BLaER1 (cell line): Measurements from ENCODE around the gene ZNF831.

Experiments used
- H3K27ac ChIP-seq: shearing (Covaris generic); formaldehyde crosslinking; 2 replicates; pipeline ENCODE4 v1.8.1; 2022
- H3K27me3 ChIP-seq: shearing (Covaris generic); formaldehyde crosslinking; 2 replicates; pipeline ENCODE4 v1.8.1; 2022
- H3K36me3 ChIP-seq: shearing (Covaris generic); formaldehyde crosslinking; 2 replicates; pipeline ENCODE4 v1.8.1; 2022
- H3K4me1 ChIP-seq: shearing (Covaris generic); formaldehyde crosslinking; 2 replicates; pipeline ENCODE4 v1.8.1; 2022
- H3K4me2 ChIP-seq: shearing (Covaris generic); formaldehyde crosslinking; 2 replicates; pipeline ENCODE4 v1.8.1; 2022
- H3K4me3 ChIP-seq: shearing (Covaris generic); formaldehyde crosslinking; 2 replicates; pipeline ENCODE4 v1.8.1; 2022
- H3K9ac ChIP-seq: shearing (Covaris generic); formaldehyde crosslinking; 2 replicates; pipeline ENCODE4 v1.8.1; 2022
- H3K9me3 ChIP-seq: shearing (Covaris generic); formaldehyde crosslinking; 2 replicates; pipeline ENCODE4 v1.8.1; 2022
- H4K20me1 ChIP-seq: shearing (Covaris generic); formaldehyde crosslinking; 2 replicates; pipeline ENCODE4 v1.8.1; 2022
- Cebpa-rat ChIP-seq: shearing (Covaris generic); IDR thresholded peaks from 2 replicates; pipeline ENCODE4 v1.8.1; 2022

Gene ZNF831

DNA sequence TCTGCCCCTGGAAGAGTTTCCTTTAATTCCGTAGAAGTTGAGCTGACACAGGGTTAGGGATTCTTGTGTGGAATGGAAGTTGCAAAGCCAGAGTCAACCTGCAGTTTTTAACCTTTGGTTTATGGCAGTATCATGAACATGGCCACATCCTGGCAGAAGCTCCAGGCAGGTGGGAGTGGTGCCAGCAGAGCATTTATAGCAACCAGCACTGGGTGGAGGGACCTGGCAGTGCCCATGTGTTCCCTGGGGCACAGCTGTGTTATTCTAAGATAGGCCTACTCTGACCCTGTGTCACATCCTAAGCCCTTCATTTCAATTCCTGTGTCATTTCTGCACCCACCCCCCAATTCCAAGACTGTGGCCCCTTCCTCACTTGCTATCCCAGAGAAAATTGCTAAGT lies 26.1 kb upstream of the ZNF831 start:
- no peak overlapping the region for H3K9ac ChIP-seq
- no peak for TF ChIP-seq Cebpa-rat
- no peak overlapping the region for H3K27ac ChIP-seq
- peaks cover 21% of the 10 kb centered on the region; the same call in 1 of the 2 replicates for H4K20me1 ChIP-seq
- H3K27me3 ChIP-seq, result no peaks in the 10 kb centered on the region
- H3K9me3 ChIP-seq, result no peaks in the 10 kb centered on the region
- H3K4me3 ChIP-seq, result no peak overlapping the region
- H3K36me3 ChIP-seq, result no peaks in the 10 kb centered on the region; the same call in 1 of the 2 replicates
- peaks cover 32% of the 10 kb centered on the region for H3K4me1 ChIP-seq
- H3K4me2 ChIP-seq, result no peak overlapping the region

DNA sequence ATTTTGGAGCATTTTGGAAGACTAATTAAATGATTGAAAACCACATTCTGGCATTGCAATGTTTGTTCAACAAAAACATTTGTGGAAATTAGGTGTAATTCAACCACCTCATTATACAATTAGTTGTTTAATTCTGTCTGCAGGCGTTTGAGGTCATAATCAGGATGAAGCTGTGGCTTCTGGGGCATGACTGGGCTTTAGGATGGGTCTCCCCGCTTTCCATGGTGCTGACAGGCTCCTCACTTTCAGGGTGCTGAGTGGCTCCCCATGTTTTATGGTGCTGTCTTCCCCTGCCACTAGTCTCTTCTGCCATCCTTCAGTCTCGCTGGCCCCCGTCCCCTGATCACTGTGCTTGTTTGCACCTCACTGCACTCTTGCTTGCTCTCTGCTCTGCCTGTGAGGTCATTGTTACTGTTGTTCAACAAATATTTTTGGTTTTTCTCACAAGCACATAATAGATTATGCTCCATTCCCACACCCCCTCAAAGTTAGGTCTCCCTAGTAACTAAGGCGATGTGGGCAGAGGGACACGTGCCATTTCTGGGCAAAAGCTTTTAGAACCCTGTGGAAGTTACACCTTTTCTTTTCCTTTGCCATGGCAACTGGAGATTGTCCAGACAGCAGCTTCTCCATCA lies 25.4 kb upstream of the ZNF831 start:
- Histone ChIP-seq H4K20me1 (peaks cover 21% of the 10 kb centered on the region; the same call in 1 of the 2 replicates), H3K27me3 (no peaks in the 10 kb centered on the region), H3K4me2 (no peak overlapping the region), H3K27ac (no peak overlapping the region), H3K4me3 (no peak overlapping the region), H3K36me3 (no peaks in the 10 kb centered on the region; the same call in 1 of the 2 replicates), H3K9me3 (no peaks in the 10 kb centered on the region), H3K9ac (no peak overlapping the region), H3K4me1 (peaks cover 32% of the 10 kb centered on the region)
- no peak for TF ChIP-seq Cebpa-rat

DNA sequence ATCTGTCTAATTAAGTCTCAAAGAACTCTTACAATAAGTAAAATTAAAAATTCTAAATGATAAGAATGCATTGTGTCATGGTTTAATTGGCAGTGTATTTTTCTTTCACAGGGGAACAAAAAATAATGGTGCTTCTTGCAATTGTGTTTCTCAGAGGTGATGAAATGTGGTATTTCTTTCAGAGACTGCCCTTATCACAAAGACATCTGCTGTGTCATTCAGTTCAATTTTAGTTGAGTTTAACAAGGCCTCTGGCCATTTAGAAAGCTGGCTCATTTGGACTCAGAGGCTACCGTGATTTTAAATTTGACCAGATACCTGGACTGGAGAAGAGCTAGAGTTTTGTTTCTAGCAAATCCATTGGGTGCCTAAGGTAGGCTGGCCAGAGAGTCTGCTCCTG lies 23.6 kb upstream of the ZNF831 start:
- no peaks in the 10 kb centered on the region for H3K27me3 ChIP-seq
- no peak overlapping the region for H3K27ac ChIP-seq
- H3K4me3 ChIP-seq, result no peak overlapping the region
- peak overlapping the region; percentile 52 for H3K4me2 ChIP-seq
- H3K9ac ChIP-seq, result no peak overlapping the region
- H4K20me1 ChIP-seq, result peaks cover 13% of the 10 kb centered on the region; the same call in 1 of the 2 replicates
- H3K4me1 ChIP-seq, result peaks cover 40% of the 10 kb centered on the region
- H3K9me3 ChIP-seq, result no peaks in the 10 kb centered on the region
- TF ChIP-seq Cebpa-rat, result no peak
- no peaks in the 10 kb centered on the region for H3K36me3 ChIP-seq

- Histone ChIP-seq H3K4me2 (no peak overlapping the region), H3K9ac (no peak overlapping the region), H3K27me3 (no peaks in the 10 kb centered on the region), H3K36me3 (no peaks in the 10 kb centered on the region), H3K27ac (no peak overlapping the region), H4K20me1 (peaks cover 8% of the 10 kb centered on the region; the same call in 1 of the 2 replicates), H3K4me3 (no peak overlapping the region), H3K4me1 (peaks cover 55% of the 10 kb centered on the region), H3K9me3 (no peaks in the 10 kb centered on the region)
- no peak for TF ChIP-seq Cebpa-rat
These were observed 21.6 kb upstream of the ZNF831 start for GRCh38 chr20:59141818-59142581.

DNA sequence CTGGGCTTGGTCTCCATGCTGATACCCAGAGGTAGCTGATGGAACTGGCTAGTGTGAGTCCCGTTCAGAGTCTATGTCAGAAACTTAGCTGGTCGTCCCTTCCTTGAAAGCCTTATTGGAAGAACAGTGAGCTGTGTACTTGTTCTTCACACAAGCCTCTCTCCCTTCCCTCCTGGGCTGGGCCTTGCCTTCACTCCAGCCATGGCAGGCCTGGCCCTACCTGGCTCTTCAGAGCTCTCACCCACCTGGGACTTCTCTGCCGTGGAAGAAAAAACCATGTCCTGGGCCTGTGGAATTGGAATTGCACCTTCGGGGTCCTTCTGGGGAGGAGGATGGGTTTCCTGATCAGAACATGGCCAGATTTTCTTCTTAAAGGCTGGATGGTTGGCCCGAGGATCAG lies 20.3 kb upstream of the ZNF831 start:
- no peak for TF ChIP-seq Cebpa-rat
- H3K9ac ChIP-seq, result no peak overlapping the region
- H3K4me1 ChIP-seq, result peaks cover 51% of the 10 kb centered on the region
- no peak overlapping the region for H3K4me3 ChIP-seq
- peaks cover 5% of the 10 kb centered on the region; the same call in 1 of the 2 replicates for H4K20me1 ChIP-seq
- no peaks in the 10 kb centered on the region for H3K27me3 ChIP-seq
- H3K4me2 ChIP-seq, result no peak overlapping the region
- H3K27ac ChIP-seq, result no peak overlapping the region
- H3K9me3 ChIP-seq, result peaks cover 3% of the 10 kb centered on the region; the same call in 1 of the 2 replicates
- H3K36me3 ChIP-seq, result no peaks in the 10 kb centered on the region

DNA sequence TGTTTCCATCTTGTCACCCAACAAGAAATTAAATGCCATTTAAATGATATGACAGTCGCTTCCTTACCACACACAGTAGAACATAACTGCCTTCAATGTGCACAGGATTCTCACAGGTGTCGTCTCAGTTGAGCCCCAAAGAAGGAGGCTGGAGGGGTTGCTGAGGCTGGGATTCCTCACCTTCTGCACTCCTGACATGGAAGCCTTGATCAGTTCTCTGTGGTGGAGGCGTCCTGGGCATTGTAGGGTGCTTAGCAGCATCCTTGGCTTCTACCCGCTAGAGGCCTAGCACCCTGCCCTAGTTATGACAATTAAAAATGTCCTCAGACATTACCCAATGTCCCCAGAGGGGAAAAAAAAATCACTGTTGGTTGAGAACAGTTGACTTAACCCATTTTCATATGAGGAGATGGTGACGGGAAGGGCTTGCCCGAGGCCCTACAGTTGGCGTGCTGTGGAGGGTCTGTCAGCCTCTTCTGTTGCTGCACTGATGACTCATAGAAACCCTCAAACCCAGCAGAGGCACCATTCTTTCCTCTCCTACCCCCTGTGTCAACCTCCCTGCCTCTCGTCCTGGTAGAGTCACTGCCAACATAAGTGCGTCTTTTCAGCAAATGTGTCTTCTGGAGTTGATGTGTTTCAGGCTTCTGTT lies 19.3 kb upstream of the ZNF831 start:
- no peak overlapping the region for H3K27ac ChIP-seq
- H3K36me3 ChIP-seq, result no peaks in the 10 kb centered on the region
- H3K9ac ChIP-seq, result no peak overlapping the region
- no peaks in the 10 kb centered on the region for H3K27me3 ChIP-seq
- TF ChIP-seq Cebpa-rat, result no peak
- H3K4me2 ChIP-seq, result peak overlapping the region; percentile 41
- peaks cover 3% of the 10 kb centered on the region; the same call in 1 of the 2 replicates for H3K9me3 ChIP-seq
- peaks cover 52% of the 10 kb centered on the region for H3K4me1 ChIP-seq
- H3K4me3 ChIP-seq, result no peak overlapping the region
- no peaks in the 10 kb centered on the region for H4K20me1 ChIP-seq

- TF ChIP-seq Cebpa-rat, result no peak
- H3K4me2 ChIP-seq, result no peak overlapping the region
- no peak overlapping the region for H3K4me3 ChIP-seq
- no peaks in the 10 kb centered on the region for H3K36me3 ChIP-seq
- no peak overlapping the region for H3K9ac ChIP-seq
- H4K20me1 ChIP-seq, result no peaks in the 10 kb centered on the region
- no peaks in the 10 kb centered on the region for H3K27me3 ChIP-seq
- H3K4me1 ChIP-seq, result peaks cover 52% of the 10 kb centered on the region
- H3K27ac ChIP-seq, result no peak overlapping the region
- H3K9me3 ChIP-seq, result peaks cover 3% of the 10 kb centered on the region; the same call in 1 of the 2 replicates
These were observed 18.8 kb upstream of the ZNF831 start for GRCh38 chr20:59144831-59145196.

DNA sequence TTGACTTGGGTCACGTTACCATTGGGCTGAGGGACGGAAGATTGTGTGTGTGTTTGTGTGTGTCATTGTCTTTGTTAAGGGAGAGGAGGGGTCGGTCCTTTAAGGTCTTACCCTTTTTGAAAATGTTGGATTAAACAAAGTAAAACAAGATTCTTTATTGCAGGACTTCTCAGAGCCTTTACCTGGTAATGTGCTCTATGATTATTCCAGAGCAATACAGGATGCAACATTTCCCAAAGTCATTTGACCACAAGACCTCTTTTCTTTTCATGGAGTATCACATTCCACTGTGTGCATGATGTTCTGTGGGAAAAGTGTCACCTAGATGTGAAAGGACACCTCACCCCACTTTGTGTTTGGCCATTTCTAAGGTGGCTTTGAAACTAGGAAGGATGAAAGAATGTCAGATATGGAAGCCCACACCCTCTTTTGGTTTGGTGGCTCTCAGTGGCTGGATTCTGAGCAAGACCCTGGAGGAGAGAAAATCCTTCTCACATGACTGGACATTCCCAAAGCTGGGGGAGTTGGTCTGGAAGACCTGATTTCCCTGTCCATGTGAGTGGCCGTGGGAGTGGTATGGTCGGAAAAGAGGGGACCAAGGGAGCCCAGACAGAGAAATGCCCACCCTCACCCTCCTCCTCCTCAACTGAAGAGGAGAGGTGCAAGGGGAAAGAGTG lies 18.2 kb upstream of the ZNF831 start:
- H3K36me3 ChIP-seq, result no peaks in the 10 kb centered on the region
- no peak overlapping the region for H3K4me3 ChIP-seq
- no peak for TF ChIP-seq Cebpa-rat
- no peak overlapping the region for H3K27ac ChIP-seq
- H3K4me2 ChIP-seq, result peak overlapping the region; percentile 35
- H3K9ac ChIP-seq, result no peak overlapping the region
- peaks cover 3% of the 10 kb centered on the region; the same call in 1 of the 2 replicates for H3K9me3 ChIP-seq
- no peaks in the 10 kb centered on the region for H3K27me3 ChIP-seq
- peaks cover 52% of the 10 kb centered on the region for H3K4me1 ChIP-seq
- no peaks in the 10 kb centered on the region for H4K20me1 ChIP-seq

DNA sequence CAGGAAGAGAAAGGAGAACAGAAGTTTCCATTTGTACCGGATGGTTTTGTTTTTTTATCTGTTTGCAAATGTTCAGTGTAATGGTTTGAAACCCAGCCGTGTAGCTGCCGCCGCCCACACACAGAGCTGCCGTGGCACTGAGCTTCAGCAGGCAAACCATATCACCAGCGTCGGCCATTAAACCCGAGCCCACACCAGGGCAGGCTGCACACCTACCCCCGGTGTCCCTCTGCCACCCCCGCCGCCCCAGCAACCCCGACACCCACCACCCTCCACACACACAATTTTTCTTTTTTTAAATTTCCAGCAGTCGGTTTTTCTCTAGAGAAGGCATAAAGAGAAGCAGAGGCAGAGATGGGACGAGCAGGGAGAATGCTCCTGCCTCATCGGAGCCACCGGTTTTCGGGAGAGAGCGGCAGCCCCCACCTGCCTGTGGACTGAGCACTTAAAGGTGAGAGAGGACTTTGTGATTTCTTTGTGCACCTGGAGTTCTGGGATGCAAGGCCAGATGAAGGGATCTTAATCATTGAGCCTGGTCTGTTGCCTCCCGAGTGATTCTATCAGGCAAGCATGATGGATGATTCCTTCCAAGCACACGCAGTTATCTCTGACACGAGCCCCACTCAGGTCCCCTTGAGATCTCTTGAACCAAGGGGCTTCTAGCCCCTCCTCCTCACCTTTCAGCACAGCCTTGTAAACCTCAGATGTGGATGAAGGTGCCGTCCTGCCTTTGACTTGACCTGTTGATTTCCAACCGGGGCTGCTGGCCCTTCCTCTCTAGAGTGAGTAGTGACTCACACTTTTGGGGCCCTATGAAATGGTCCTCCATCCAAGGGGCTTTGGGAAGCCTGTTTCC lies 17.5 kb upstream of the ZNF831 start:
- no peak overlapping the region for H3K4me3 ChIP-seq
- H3K4me2 ChIP-seq, result peak overlapping the region; percentile 35
- H3K4me1 ChIP-seq, result peaks cover 55% of the 10 kb centered on the region
- no peaks in the 10 kb centered on the region for H4K20me1 ChIP-seq
- peaks cover 3% of the 10 kb centered on the region; the same call in 1 of the 2 replicates for H3K9me3 ChIP-seq
- no peaks in the 10 kb centered on the region for H3K36me3 ChIP-seq
- H3K27ac ChIP-seq, result no peak overlapping the region
- no peaks in the 10 kb centered on the region for H3K27me3 ChIP-seq
- TF ChIP-seq Cebpa-rat, result no peak
- no peak overlapping the region for H3K9ac ChIP-seq
